CD4-positive, alpha-beta T cell (primary cell): Measurements from ENCODE around the gene CEP192. TPM values are rescaled to one million over a fixed set of nuclear protein-coding genes. Genes with fewer than 3 reads are reported as not detected.

ENCODE experiments used
- ATAC-seq: fragments of 200-7000 bp; cut with Tn5 transposase; one replicate; pipeline ENCODE4 v1.10.0; 2022; ENCODE audit warnings: mild to moderate bottlenecking; ENCODE audit not compliant: poor library complexity
- CTCF ChIA-PET: fragments of 350-600 bp; sonication (Branson Sonifier 250); formaldehyde crosslinking; loops from one replicate; lab custom pipeline; 2021; ENCODE audit warnings: antibody characterized with exemption, inconsistent platforms; lab: Charles Lee
- POLR2A ChIA-PET: fragments of 350-600 bp; sonication (Branson Sonifier 250); formaldehyde crosslinking; loops from one replicate; lab custom pipeline; 2021; ENCODE audit warnings: antibody characterized with exemption, inconsistent platforms; lab: Charles Lee
- DNase-seq, 14 experiments: peaks; one replicate each; pipeline ENCODE4 v3.0.0-alpha.2; 2013 to 2020; ENCODE audit warnings: mixed read lengths in 2 of 14
- H3K27ac ChIP-seq, 2 donors: one replicate each; pipeline versions ENCODE4 v1.5.1 to v1.7.0; 2013; ENCODE audit warnings: low read length in 2 of 2, low read depth in 1 of 2, mild to moderate bottlenecking in 1 of 2
- H3K27me3 ChIP-seq, 2 experiments: 1 replicate in 1 of 2; 2 replicates in 1 of 2; pipeline versions ENCODE4 v1.6.1 to v1.7.0; 2013; ENCODE audit warnings: low read length in 2 of 2, control low read depth in 1 of 2, mild to moderate bottlenecking in 1 of 2, moderate library complexity in 1 of 2; ENCODE audit not compliant: insufficient read depth in 2 of 2, control insufficient read depth in 1 of 2
- H3K36me3 ChIP-seq: one replicate; pipeline ENCODE4 v1.6.1; 2013; ENCODE audit warnings: low read length, control low read depth; ENCODE audit not compliant: insufficient read depth
- H3K4me1 ChIP-seq: one replicate; pipeline ENCODE4 v1.6.1; 2013; ENCODE audit warnings: low read length, control low read depth; ENCODE audit not compliant: insufficient read depth
- H3K4me3 ChIP-seq: one replicate; pipeline ENCODE4 v1.5.1; 2013; ENCODE audit warnings: mild to moderate bottlenecking, low read length, moderate library complexity
- H3K9me3 ChIP-seq, 2 experiments: 1 replicate in 1 of 2; 2 replicates in 1 of 2; pipeline versions ENCODE4 v1.6.1 to v1.7.0; 2013; ENCODE audit warnings: low read length in 2 of 2, mild to moderate bottlenecking in 2 of 2, control low read depth in 1 of 2, moderate library complexity in 1 of 2; ENCODE audit not compliant: control insufficient read depth in 1 of 2, insufficient read depth in 1 of 2
- H3K27ac Mint-ChIP-seq: one replicate; pipeline ENCODE4 v1.8.0; 2020; ENCODE audit warnings: mixed read lengths
- H3K27me3 Mint-ChIP-seq: one replicate; pipeline ENCODE4 v1.8.0; 2021; ENCODE audit warnings: mixed read lengths
- H3K36me3 Mint-ChIP-seq: one replicate; pipeline ENCODE4 v1.8.0; 2021; ENCODE audit warnings: low read depth, mixed read lengths
- H3K4me1 Mint-ChIP-seq: one replicate; pipeline ENCODE4 v1.8.0; 2021; ENCODE audit warnings: low read depth, mixed read lengths
- H3K4me3 Mint-ChIP-seq: one replicate; pipeline ENCODE4 v1.8.0; 2020; ENCODE audit warnings: mild to moderate bottlenecking, mixed read lengths
- H3K9me3 Mint-ChIP-seq: one replicate; pipeline ENCODE4 v1.8.0; 2020; ENCODE audit warnings: mixed read lengths
- CTCF ChIP-seq: fragments of 200-600 bp; IDR thresholded peaks from one replicate; pipeline ENCODE4 v1.8.0; 2022; ENCODE audit warnings: antibody characterized with exemption, mild to moderate bottlenecking
- intact Hi-C, 2 experiments: fragments of 100-400 bp; cut with DNase I in 1 of 2; cut with micrococcal nuclease in 1 of 2; formaldehyde crosslinking; loops; one replicate each; pipeline versions ENCODE4 v1.15.1 to v1.9.0; 2023 to 2025; cut with DNase I, micrococcal nuclease
- total RNA-seq, 174 experiments: library from RNA in 2 of 174; stranded (reverse) in 2 of 174; gene quantifications; one replicate each; pipeline ENCODE4 v1.2.3 and lab custom pipeline; 2021 to 2026

The CEP192 gene
- total RNA-seq, 2 experiments from 2014 or later, result 23.4 to 25.0 TPM

GRCh38 chr18:13025233-13025632 is 34.1 kb downstream of the CEP192 start:
- Histone ChIP-seq H3K36me3 (peaks cover 53% of the 10 kb centered on the region), H3K4me1 (no peaks in the 10 kb centered on the region), H3K9me3 (no peaks in the 10 kb centered on the region), H3K27ac (no peak overlapping the region), H3K27me3 (no peaks in the 10 kb centered on the region), H3K4me3 (no peak overlapping the region)
- Mint-ChIP-seq H3K27ac (no peak overlapping the region), H3K27me3 (no peaks in the 10 kb centered on the region), H3K4me3 (no peak overlapping the region), H3K4me1 (peaks cover 15% of the 10 kb centered on the region), H3K9me3 (no peaks in the 10 kb centered on the region), H3K36me3 (peaks cover 87% of the 10 kb centered on the region)
- POLR2A ChIA-PET, result no interaction called here
- CTCF ChIA-PET, result no interaction called here
- intact Hi-C loops, result no loop called here
- ATAC-seq (no peak), DNase-seq (no peak)
- TF ChIP-seq CTCF, result no peak

GRCh38 chr18:13026583-13027270 is 35.6 kb downstream of the CEP192 start:
- Histone ChIP-seq H3K4me1 (no peaks in the 10 kb centered on the region), H3K9me3 (no peaks in the 10 kb centered on the region), H3K27me3 (no peaks in the 10 kb centered on the region), H3K4me3 (no peak overlapping the region), H3K36me3 (peaks cover 58% of the 10 kb centered on the region), H3K27ac (no peak overlapping the region)
- no peak for TF ChIP-seq CTCF
- ChIA-PET POLR2A (no interaction called here), CTCF (no interaction called here)
- Mint-ChIP-seq H3K4me1 (peaks cover 3% of the 10 kb centered on the region), H3K27me3 (no peaks in the 10 kb centered on the region), H3K4me3 (no peak overlapping the region), H3K27ac (no peak overlapping the region), H3K36me3 (peaks cover 84% of the 10 kb centered on the region), H3K9me3 (no peaks in the 10 kb centered on the region)
- no peak for DNase-seq
- intact Hi-C loops, result no loop called here
- ATAC-seq, result no peak

- Mint-ChIP-seq H3K36me3 (peaks cover 86% of the 10 kb centered on the region), H3K27ac (no peak overlapping the region), H3K9me3 (no peaks in the 10 kb centered on the region), H3K4me1 (no peaks in the 10 kb centered on the region), H3K27me3 (no peaks in the 10 kb centered on the region), H3K4me3 (no peak overlapping the region)
- POLR2A ChIA-PET, result no interaction called here
- intact Hi-C loops, result no loop called here
- Histone ChIP-seq H3K4me3 (no peak overlapping the region), H3K27ac (no peak overlapping the region), H3K4me1 (no peaks in the 10 kb centered on the region), H3K36me3 (peaks cover 52% of the 10 kb centered on the region), H3K27me3 (no peaks in the 10 kb centered on the region), H3K9me3 (no peaks in the 10 kb centered on the region)
- no peak for TF ChIP-seq CTCF
- DNase-seq, result no peak
- no peak for ATAC-seq
- CTCF ChIA-PET, result no interaction called here
These were observed 37.7 kb downstream of the CEP192 start for GRCh38 chr18:13028869-13029268.
